ENCODE results near the gene SCRG1. TPM values are rescaled to one million over a fixed set of nuclear protein-coding genes. Genes with fewer than 3 reads are reported as not detected.
A peak's percentile ranks its signal among the peaks of the same experiment; 100 is the strongest.

Gene SCRG1
- total RNA-seq, 3 donors from 2014 or later (not counting 1 experiment from before 2014, with no cell fraction given), result not detected

DNA sequence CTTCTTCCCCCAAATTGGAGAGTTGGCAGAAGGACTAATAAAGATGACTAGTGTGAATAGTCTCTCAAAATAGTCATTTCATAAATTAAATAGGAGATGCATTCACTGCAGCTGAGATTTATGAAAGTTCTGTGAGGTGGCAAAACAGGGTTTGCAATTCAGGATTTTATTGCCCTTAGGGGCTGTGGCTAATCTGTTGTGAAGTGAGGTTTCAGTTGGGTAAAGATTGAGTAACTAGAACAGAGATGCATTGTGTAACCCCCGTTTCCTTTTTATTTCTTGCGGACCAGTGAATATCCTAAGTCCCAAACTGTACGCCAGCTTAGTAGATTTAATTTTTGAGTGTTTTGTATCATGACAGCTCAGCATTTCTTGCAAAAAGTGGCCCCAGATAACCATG is 16.2 kb upstream of the SCRG1 start:
- Histone ChIP-seq H3K27me3 (ENCODE audit: control insufficient read depth, insufficient read depth, low read length) (no peaks in the 10 kb centered on the region), H3K9me3 (ENCODE audit: control insufficient read depth, insufficient read depth, low read length) (no peaks in the 10 kb centered on the region), H3K27ac (ENCODE audit: low read length) (no peak overlapping the region), H3K4me3 (ENCODE audit: low read length) (no peak overlapping the region), H3K36me3 (ENCODE audit: control insufficient read depth, insufficient read depth, low read length) (no peaks in the 10 kb centered on the region), H3K4me1 (ENCODE audit: control insufficient read depth, insufficient read depth, low read length) (peaks cover 5% of the 10 kb centered on the region)
- Mint-ChIP-seq H3K9me3 (no peaks in the 10 kb centered on the region), H3K27ac (no peak overlapping the region), H3K4me3 (no peak overlapping the region), H3K27me3 (ENCODE audit: low read depth in 2 of 2) (no peaks in the 10 kb centered on the region), H3K4me1 (peaks cover 0 to 4% of the 10 kb centered on the region in 2 donors), H3K36me3 (no peaks in the 10 kb centered on the region)
- TF ChIP-seq, protein P1, sequence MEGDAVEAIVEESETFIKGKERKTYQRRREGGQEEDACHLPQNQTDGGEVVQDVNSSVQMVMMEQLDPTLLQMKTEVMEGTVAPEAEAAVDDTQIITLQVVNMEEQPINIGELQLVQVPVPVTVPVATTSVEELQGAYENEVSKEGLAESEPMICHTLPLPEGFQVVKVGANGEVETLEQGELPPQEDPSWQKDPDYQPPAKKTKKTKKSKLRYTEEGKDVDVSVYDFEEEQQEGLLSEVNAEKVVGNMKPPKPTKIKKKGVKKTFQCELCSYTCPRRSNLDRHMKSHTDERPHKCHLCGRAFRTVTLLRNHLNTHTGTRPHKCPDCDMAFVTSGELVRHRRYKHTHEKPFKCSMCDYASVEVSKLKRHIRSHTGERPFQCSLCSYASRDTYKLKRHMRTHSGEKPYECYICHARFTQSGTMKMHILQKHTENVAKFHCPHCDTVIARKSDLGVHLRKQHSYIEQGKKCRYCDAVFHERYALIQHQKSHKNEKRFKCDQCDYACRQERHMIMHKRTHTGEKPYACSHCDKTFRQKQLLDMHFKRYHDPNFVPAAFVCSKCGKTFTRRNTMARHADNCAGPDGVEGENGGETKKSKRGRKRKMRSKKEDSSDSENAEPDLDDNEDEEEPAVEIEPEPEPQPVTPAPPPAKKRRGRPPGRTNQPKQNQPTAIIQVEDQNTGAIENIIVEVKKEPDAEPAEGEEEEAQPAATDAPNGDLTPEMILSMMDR (IDR thresholded peaks at IDR 0.05), result no peak
- no peak for DNase-seq
- 66% methylated on average over 3 of the region's 3 CpGs for WGBS (ENCODE audit: insufficient coverage)
- ATAC-seq, result peak in 1 of 3 donors; percentile 60
- intact Hi-C loops (cut with micrococcal nuclease), result loop anchor here (5.0 kb wide), 2 partner anchors 388 to 902 kb away; no protein-coding TSS in a partner anchor

DNA sequence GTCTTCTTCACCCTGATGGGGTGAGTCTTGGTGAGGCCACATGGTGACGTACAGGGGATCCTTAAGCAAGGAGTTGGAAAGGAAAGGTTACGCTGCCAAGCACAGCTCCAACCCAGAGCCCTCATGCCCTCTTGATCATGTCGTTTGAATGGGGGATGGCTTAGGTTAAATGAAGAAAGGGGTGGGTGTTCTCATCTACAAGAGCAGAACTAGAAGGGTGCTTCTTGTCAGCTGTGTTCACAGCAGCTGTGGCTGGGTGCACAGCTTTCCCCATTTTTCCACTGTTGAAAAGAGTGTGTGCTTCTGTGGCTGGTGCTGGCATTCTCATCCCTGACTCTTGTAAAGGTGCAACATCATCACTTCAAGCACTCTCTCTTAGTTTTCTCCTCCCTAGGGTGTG is 15.5 kb upstream of the SCRG1 start:
- no peak for ATAC-seq
- H3K9me3 ChIP-seq (ENCODE audit: control insufficient read depth, insufficient read depth, low read length), result no peaks in the 10 kb centered on the region
- Mint-ChIP-seq H3K27ac (no peak overlapping the region), H3K4me1 (peaks cover 0 to 4% of the 10 kb centered on the region in 2 donors), H3K4me3 (no peak overlapping the region), H3K9me3 (no peaks in the 10 kb centered on the region), H3K36me3 (no peaks in the 10 kb centered on the region), H3K27me3 (ENCODE audit: low read depth in 2 of 2) (no peaks in the 10 kb centered on the region)
- intact Hi-C loops (cut with micrococcal nuclease), result no loop called here
- peaks cover 5% of the 10 kb centered on the region for H3K4me1 ChIP-seq (ENCODE audit: control insufficient read depth, insufficient read depth, low read length)
- no peak for DNase-seq
- no peaks in the 10 kb centered on the region for H3K36me3 ChIP-seq (ENCODE audit: control insufficient read depth, insufficient read depth, low read length)
- TF ChIP-seq, protein P1 (IDR thresholded peaks at IDR 0.05), result no peak
- 83% methylated on average over 3 of the region's 3 CpGs for WGBS (ENCODE audit: insufficient coverage)
- H3K27ac ChIP-seq (ENCODE audit: low read length), result no peak overlapping the region
- H3K4me3 ChIP-seq (ENCODE audit: low read length), result no peak overlapping the region
- H3K27me3 ChIP-seq (ENCODE audit: control insufficient read depth, insufficient read depth, low read length), result no peaks in the 10 kb centered on the region

DNA sequence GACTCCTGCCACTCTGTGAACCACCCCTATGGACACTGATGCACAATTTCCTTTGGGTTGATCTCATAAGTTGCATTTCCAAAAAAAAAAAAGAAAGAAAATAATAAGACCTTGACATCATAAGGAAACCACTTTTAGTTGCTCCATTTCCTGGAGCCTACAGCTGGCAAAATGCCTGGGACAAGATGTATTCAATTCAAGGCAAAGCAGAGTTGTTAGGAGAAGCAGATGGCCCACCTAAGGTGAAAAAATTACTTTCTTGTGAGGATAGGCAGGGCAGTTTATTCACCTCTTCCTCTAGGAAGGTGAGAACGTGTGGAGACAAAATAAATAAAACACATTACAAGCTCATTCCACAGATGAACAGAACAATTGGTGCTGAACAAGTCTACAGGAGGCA is 14.1 kb upstream of the SCRG1 start:
- no CpG with 5 or more reads among the region's 1 CpG for WGBS (ENCODE audit: insufficient coverage)
- no peak overlapping the region for H3K27ac Mint-ChIP-seq
- Histone ChIP-seq H3K4me1 (ENCODE audit: control insufficient read depth, insufficient read depth, low read length) (peaks cover 5% of the 10 kb centered on the region), H3K27ac (ENCODE audit: low read length) (no peak overlapping the region), H3K9me3 (ENCODE audit: control insufficient read depth, insufficient read depth, low read length) (no peaks in the 10 kb centered on the region), H3K27me3 (ENCODE audit: control insufficient read depth, insufficient read depth, low read length) (no peaks in the 10 kb centered on the region), H3K4me3 (ENCODE audit: low read length) (no peak overlapping the region), H3K36me3 (ENCODE audit: control insufficient read depth, insufficient read depth, low read length) (no peaks in the 10 kb centered on the region)
- no peak for DNase-seq
- H3K36me3 Mint-ChIP-seq, result no peaks in the 10 kb centered on the region
- ATAC-seq, result no peak
- TF ChIP-seq, protein P1 (IDR thresholded peaks at IDR 0.05), result no peak
- H3K27me3 Mint-ChIP-seq (ENCODE audit: low read depth in 2 of 2), result no peaks in the 10 kb centered on the region
- no peaks in the 10 kb centered on the region for H3K9me3 Mint-ChIP-seq
- no peak overlapping the region for H3K4me3 Mint-ChIP-seq
- peaks cover 0 to 4% of the 10 kb centered on the region in 2 donors for H3K4me1 Mint-ChIP-seq
- intact Hi-C loops (cut with micrococcal nuclease), result no loop called here

DNA sequence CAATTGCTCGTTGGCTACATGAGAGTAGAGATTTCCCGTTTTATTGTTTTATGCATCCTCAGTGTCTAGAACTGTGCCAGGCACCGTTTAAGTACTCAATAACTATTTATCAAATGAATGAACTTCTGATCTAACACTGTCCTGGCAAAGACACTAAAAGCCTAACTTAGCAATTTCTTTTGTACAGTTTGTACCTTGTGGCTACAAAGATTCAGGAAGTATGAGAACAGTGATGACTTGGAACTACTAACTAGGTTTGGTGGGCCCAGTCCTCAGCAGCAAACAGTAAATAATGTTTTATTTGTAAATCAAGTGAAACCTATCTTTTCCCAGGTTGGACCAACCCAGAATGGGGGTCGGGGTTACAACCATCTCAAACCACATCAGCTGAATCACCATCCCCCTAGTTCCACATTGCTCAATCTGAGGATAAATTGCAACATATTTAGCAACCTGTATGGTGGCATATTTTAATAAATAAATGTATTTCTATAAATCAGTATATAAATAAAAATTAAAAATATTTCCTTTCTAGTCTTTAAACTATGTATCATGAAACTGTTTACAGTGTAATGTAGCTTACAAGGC is 12.3 kb upstream of the SCRG1 start:
- H3K36me3 ChIP-seq (ENCODE audit: control insufficient read depth, insufficient read depth, low read length), result no peaks in the 10 kb centered on the region
- H3K4me3 ChIP-seq (ENCODE audit: low read length), result no peak overlapping the region

More for the DNA sequence above, 12.3 kb upstream of the SCRG1 start:
- intact Hi-C loops (cut with micrococcal nuclease), result no loop called here
- Histone ChIP-seq H3K9me3 (ENCODE audit: control insufficient read depth, insufficient read depth, low read length) (no peaks in the 10 kb centered on the region), H3K27ac (ENCODE audit: low read length) (no peak overlapping the region), H3K27me3 (ENCODE audit: control insufficient read depth, insufficient read depth, low read length) (no peaks in the 10 kb centered on the region), H3K4me1 (ENCODE audit: control insufficient read depth, insufficient read depth, low read length) (peaks cover 5% of the 10 kb centered on the region)
- TF ChIP-seq, protein P1 (IDR thresholded peaks at IDR 0.05), result no peak
- DNase-seq (no peak), ATAC-seq (no peak)
- Mint-ChIP-seq H3K27ac (no peak overlapping the region), H3K9me3 (no peaks in the 10 kb centered on the region), H3K36me3 (no peaks in the 10 kb centered on the region), H3K4me1 (peaks cover 0 to 3% of the 10 kb centered on the region in 2 donors), H3K27me3 (ENCODE audit: low read depth in 2 of 2) (no peaks in the 10 kb centered on the region), H3K4me3 (no peak overlapping the region)
- WGBS (ENCODE audit: insufficient coverage), result 63% methylated on average over 4 of the region's 4 CpGs
